ENCODE measurements around the gene OPTC.
A peak's percentile ranks its signal among the peaks of the same experiment; 100 is the strongest.
"Not testable (repeated sequence)": the region's sequence is repeated elsewhere in the genome, so short reads cannot be mapped to it uniquely, and the experiment has no call there.

The OPTC gene

DNA sequence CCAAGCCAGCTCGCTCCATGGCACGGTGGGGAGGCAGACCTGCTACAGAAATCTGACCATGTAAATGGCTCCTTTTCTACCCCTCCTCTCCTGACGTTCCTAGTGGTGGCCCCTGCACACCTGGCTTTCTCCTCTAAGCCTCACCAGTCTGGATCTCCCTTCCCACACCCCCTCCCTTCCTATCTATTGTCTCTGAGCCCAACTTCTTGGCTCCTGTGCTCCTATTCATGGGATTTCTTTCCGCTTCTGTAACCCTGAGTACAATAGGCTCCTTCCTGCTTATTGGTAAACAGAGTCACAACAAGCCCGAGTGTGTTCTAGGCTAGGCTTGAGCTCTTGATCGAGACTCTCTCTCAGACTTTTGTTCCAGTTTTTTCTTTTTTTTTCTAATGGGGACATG lies 17.6 kb downstream of the OPTC start:
- Mint-ChIP-seq H3K36me3 (ENCODE audit: low read depth) (no peaks in the 10 kb centered on the region), H3K9me3 (no peaks in the 10 kb centered on the region), H3K27me3 (no peaks in the 10 kb centered on the region), H3K4me3 (no peak overlapping the region), H3K4me1 (peaks cover 26% of the 10 kb centered on the region), H3K27ac (no peak overlapping the region)
- ATAC-seq (no peak), DNase-seq (no peak)

DNA sequence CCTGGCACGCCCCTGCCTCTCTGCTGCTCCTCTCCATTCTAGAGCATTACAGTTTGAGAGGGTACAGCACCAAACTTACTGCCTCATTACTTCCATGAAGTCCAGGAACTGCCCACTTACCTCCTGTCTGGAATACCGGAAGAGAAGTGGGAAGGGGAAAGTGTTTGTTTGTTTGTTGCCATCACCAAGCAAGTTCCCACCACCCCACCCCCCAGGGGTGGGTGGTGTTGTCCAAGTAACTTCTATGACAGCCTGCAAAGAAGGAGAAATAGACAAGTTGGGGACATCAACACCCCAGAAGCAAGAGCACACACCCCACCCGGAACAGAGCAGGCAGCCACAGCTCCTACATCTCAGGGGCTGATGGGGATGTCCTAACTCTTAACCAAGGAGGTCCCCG lies 18.0 kb downstream of the OPTC start:
- Mint-ChIP-seq H3K27me3 (no peaks in the 10 kb centered on the region), H3K9me3 (no peaks in the 10 kb centered on the region), H3K27ac (no peak overlapping the region), H3K36me3 (ENCODE audit: low read depth) (no peaks in the 10 kb centered on the region), H3K4me1 (peaks cover 26% of the 10 kb centered on the region), H3K4me3 (no peak overlapping the region)
- no peak for ATAC-seq
- DNase-seq, result no peak

DNA sequence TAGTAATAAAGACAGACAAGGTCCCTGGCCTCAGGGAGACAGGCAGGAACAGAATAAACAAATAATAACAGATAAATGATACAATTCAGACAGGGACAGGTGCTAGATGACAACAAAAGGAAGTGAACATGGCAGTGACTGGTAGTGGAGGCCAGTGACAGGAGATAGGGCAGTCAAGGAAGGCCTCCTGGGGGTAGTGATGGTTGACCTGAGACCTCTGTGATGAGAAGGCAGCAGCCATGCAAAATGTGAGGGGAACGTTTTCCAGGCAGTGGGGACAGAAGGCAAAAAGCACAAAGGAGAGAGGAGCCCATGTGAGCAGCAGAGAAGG lies 18.5 kb downstream of the OPTC start:
- Mint-ChIP-seq H3K4me3 (no peak overlapping the region), H3K27me3 (no peaks in the 10 kb centered on the region), H3K9me3 (no peaks in the 10 kb centered on the region), H3K4me1 (peaks cover 26% of the 10 kb centered on the region), H3K36me3 (ENCODE audit: low read depth) (no peaks in the 10 kb centered on the region), H3K27ac (peak overlapping the region; percentile 81)
- ATAC-seq (no peak), DNase-seq (no peak)

DNA sequence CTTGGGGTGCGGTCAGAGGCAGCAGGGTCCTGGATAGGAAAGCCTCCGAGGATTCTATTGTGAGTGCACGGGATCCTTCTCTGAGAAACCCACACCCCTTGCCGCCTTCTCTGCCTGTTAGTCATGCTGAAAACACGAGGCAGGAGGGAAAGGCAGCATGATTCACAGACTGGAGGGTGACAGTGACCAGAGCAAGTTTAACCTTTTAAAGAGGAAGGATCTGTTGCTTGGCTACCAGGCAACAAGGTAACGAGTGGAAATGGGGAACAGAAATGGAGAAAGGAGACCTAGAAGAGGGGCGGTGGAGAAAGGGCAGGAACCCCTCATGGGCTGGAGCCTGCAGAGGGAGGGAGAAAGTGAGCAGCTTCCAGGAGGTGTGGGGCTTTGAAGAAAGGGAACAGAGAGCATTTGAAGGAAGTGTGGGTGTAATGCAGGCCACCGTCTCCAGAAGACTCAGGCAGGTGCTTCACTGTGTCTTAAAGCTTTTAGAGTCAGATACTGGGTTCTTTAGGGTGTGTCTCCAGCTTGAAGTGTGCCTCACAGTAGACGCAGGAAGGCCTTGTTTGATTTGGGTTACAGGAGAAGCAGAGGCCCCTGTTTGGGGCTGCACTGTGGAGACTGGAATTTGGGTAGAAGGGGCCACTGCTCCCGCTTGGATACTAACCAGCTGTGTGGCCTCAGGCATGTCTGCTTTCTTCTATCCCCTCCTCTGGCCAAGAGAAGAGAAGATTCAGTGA lies 19.1 kb downstream of the OPTC start:
- H3K9me3 Mint-ChIP-seq, result no peaks in the 10 kb centered on the region
- peak overlapping the region; percentile 81 for H3K27ac Mint-ChIP-seq
- ATAC-seq (peak; percentile 87), DNase-seq (peak; percentile 27)
- H3K4me1 Mint-ChIP-seq, result peaks cover 26% of the 10 kb centered on the region
- H3K27me3 Mint-ChIP-seq, result no peaks in the 10 kb centered on the region
- H3K4me3 Mint-ChIP-seq, result peak overlapping the region; percentile 24
- no peaks in the 10 kb centered on the region for H3K36me3 Mint-ChIP-seq (ENCODE audit: low read depth)

DNA sequence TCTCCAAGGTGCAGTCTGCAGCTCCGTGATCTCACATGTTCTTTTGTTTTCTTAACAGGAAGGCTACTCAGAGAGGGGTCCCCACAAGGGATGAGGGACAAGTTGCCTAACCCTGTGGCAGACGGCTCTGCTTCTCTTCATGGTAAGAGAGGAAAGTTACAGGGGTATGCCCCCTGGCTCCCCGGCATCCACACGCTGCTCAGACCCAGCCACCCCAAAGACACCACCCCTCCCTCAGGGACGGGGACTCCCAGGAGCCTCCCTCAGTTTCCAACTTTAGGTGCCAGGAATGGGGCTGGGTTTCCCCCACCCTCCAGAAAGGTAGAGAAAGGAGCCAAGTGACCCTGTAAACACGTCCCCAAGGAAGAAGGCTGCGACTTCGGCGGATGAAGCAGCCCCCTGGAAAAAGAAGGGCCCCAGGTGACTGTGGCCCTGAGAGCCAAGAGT lies 19.7 kb downstream of the OPTC start:
- Mint-ChIP-seq H3K27me3 (no peaks in the 10 kb centered on the region), H3K9me3 (no peaks in the 10 kb centered on the region), H3K27ac (peak overlapping the region; percentile 81), H3K4me1 (peaks cover 26% of the 10 kb centered on the region), H3K36me3 (ENCODE audit: low read depth) (no peaks in the 10 kb centered on the region), H3K4me3 (no peak overlapping the region)
- no peak for DNase-seq
- no peak for ATAC-seq

DNA sequence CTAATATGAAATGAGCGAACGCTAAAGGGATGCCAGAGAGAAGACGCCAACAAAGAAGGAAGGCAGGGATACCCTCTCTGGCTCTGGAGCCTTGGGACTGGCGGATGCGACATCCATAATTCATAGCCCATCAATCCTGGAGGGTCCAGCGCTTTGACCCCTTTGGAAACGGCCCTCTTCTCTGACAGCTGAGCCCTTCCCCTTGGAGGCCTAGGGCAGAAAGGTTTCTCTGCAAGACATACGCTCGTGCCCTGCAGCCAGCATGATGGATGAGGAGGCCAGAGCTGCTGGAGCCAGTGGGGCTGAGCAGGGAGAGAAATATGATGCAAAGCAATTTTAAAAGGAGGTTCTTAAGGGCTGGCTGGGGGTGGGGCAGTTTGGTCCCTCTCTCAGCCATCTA lies 22.2 kb downstream of the OPTC start:
- DNase-seq, result no peak
- peaks cover 26% of the 10 kb centered on the region for H3K4me1 Mint-ChIP-seq
- H3K4me3 Mint-ChIP-seq, result no peak overlapping the region
- H3K9me3 Mint-ChIP-seq, result no peaks in the 10 kb centered on the region
- H3K36me3 Mint-ChIP-seq (ENCODE audit: low read depth), result no peaks in the 10 kb centered on the region
- no peak overlapping the region for H3K27ac Mint-ChIP-seq
- ATAC-seq, result no peak
- no peaks in the 10 kb centered on the region for H3K27me3 Mint-ChIP-seq

DNA sequence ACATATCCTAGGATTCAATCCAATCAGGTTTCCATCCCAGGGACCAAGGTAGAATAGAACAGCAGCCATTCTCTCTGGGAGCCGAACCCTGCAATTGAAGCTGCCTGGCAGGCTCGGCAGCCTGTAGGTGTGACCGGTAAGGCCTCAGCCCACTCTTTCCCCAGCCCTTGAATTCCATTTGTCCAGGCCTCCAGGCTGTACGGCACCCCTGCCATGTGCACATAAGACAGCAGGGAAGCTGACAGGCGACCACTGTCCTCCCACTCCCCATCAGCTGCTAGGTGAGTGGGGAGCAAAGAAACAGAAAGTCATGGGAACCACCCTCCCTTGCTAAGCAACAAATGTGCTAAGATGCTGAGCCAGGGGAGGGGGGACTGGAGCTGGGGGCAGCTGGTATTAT lies 23.0 kb downstream of the OPTC start:
- ATAC-seq (no peak), DNase-seq (no peak)
- peaks cover 26% of the 10 kb centered on the region for H3K4me1 Mint-ChIP-seq
- H3K27ac Mint-ChIP-seq, result no peak overlapping the region
- H3K36me3 Mint-ChIP-seq (ENCODE audit: low read depth), result no peaks in the 10 kb centered on the region
- H3K27me3 Mint-ChIP-seq, result no peaks in the 10 kb centered on the region
- no peaks in the 10 kb centered on the region for H3K9me3 Mint-ChIP-seq
- no peak overlapping the region for H3K4me3 Mint-ChIP-seq

DNA sequence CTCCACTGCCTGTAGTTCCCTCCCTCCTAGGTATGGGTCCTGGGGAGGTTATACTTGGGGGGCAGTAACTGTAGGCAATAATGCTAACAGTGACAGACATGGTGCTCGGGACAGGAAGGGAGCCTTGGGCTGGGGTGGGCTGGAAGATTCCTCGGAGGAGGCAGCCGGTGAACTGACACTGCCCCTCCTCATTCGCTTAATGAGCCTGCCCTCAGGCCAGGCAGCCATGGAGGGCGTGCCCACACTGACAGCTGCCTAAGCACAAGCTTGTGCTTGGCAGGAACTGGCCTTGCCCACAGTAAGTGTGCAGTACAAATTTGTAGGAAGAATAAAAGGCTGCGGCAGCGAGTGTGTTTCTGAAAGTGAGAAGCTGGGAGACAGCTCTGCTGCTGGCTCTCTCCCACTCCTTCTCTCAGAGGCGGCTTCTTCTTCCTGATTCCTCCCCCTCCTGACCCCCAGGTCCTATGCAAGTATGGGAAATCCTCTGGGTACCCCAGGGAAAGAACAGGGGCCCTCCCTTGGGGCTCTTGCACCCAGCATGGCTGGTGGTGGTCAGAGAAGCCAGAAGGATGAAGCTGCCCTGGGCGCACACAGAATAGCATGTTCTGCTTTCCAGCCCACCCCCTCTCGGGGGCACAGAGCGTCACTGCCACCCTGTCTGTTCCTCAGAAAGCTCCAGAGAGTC lies 23.6 kb downstream of the OPTC start:
- no peak for DNase-seq
- no peak for ATAC-seq
- no peaks in the 10 kb centered on the region for H3K9me3 Mint-ChIP-seq
- H3K27ac Mint-ChIP-seq, result no peak overlapping the region
- peaks cover 22% of the 10 kb centered on the region for H3K4me1 Mint-ChIP-seq
- no peaks in the 10 kb centered on the region for H3K36me3 Mint-ChIP-seq (ENCODE audit: low read depth)
- no peaks in the 10 kb centered on the region for H3K27me3 Mint-ChIP-seq
- H3K4me3 Mint-ChIP-seq, result no peak overlapping the region

DNA sequence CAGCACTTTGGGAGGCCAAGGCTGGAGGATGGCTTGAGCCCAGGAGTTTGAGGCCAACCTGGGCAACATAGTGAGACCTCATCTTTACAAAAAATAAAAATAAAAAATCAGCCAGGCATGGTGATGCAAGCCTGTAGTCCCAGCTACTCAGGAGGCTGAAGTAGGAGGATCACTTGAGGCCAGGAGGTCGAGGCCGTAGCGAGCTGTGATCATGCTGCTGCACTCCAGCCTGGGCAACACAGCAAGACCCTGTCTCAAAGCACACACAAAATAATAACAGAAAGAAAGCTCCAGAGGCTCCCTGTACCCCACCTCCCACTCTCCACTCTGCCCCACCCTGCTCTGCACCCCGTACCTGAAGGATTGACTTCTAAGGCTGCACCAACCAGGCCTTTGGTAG lies 24.2 kb downstream of the OPTC start:
- ATAC-seq; H3K27ac Mint-ChIP-seq; H3K27me3 Mint-ChIP-seq; H3K4me3 Mint-ChIP-seq; H3K9me3 Mint-ChIP-seq; DNase-seq; H3K36me3 Mint-ChIP-seq (ENCODE audit: low read depth): not testable (repeated sequence)
- H3K4me1 Mint-ChIP-seq, result peaks cover 16% of the 10 kb centered on the region

DNA sequence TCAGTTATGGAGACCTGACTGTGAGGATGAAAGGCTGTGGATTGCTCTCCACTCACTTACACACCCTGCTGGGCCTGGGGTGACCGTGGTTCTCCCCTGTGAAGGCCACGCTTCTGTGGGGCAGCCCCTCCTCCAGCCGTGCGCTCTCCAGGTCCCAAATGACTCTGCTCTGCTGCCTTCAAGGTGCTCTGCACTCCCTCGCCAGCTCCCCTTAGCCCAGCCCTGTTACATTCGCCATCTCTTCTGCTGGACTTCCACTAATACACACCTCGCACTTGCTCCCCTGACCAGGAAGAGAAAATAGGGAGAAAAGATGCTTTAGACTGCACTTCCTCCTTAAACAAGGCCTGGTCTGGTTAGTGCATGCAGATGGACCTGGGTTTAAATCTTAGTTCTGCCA lies 24.6 kb downstream of the OPTC start:
- Mint-ChIP-seq H3K27me3 (no peaks in the 10 kb centered on the region), H3K9me3 (no peaks in the 10 kb centered on the region), H3K4me3 (no peak overlapping the region), H3K27ac (no peak overlapping the region), H3K36me3 (ENCODE audit: low read depth) (no peaks in the 10 kb centered on the region), H3K4me1 (peaks cover 12% of the 10 kb centered on the region)
- ATAC-seq (no peak), DNase-seq (no peak)

DNA sequence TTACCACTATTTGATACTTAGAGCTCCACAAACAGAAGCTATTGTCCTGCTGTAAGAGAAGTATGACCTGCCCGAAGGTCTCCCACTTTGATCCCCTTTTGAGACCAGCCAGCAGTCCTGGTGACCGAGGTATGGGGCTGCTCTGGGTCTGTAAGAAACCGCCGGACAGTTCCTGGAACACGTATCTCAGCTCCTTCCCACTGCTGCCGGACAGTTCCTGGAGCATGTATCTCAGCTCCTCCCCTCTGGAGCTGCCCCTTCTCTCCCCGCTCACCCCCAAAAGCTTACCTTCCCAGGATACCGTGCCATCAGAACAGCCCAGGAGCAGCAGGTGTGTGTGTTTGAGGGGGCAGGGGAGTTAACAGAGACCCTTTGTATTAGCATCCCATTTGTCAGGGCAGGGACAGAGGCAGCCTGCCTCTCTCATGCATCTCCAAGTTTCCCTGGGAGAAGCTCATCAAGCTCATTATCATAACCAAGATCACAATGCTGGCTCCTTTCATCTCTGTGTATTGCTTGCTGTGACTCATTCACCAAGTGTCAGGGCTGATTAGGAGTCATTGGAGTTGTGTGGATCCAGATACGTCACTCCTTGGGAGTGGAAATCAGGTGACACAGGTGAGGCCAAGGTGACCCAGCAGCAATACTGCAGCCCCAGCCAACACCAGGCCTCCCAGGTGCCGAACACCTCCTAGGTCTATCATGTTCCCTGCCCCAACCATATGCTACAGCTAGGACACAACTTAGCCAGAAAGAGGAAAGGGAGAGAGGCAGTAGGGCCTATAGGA lies 25.3 kb downstream of the OPTC start:
- Mint-ChIP-seq H3K27me3 (no peaks in the 10 kb centered on the region), H3K27ac (no peak overlapping the region), H3K4me1 (peaks cover 5% of the 10 kb centered on the region), H3K4me3 (no peak overlapping the region), H3K36me3 (ENCODE audit: low read depth) (no peaks in the 10 kb centered on the region), H3K9me3 (no peaks in the 10 kb centered on the region)
- no peak for ATAC-seq
- DNase-seq, result no peak

DNA sequence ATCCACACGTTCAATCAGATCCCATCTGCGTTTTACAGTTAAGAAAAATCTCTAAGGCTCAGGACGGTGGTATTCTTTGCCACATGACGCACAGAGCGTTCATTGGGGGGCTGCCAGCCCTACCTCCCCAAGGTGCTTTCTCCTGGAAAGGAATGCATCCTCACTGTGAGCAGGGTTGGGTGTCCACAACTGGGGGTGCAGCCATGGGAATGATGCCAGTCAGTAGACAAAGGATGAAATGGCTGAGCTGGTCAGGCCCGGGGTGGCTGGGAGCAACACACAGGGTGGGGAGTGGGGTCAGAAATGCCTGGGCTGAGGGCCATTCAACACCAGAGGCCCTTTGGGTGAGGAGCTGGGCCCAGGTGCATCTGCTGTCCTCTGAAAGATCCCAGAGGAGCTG lies 25.9 kb downstream of the OPTC start:
- H3K36me3 Mint-ChIP-seq (ENCODE audit: low read depth), result no peaks in the 10 kb centered on the region
- no peaks in the 10 kb centered on the region for H3K27me3 Mint-ChIP-seq
- no peak overlapping the region for H3K4me3 Mint-ChIP-seq
- no peaks in the 10 kb centered on the region for H3K9me3 Mint-ChIP-seq
- DNase-seq (no peak), ATAC-seq (no peak)
- peaks cover 2% of the 10 kb centered on the region for H3K4me1 Mint-ChIP-seq
- no peak overlapping the region for H3K27ac Mint-ChIP-seq

DNA sequence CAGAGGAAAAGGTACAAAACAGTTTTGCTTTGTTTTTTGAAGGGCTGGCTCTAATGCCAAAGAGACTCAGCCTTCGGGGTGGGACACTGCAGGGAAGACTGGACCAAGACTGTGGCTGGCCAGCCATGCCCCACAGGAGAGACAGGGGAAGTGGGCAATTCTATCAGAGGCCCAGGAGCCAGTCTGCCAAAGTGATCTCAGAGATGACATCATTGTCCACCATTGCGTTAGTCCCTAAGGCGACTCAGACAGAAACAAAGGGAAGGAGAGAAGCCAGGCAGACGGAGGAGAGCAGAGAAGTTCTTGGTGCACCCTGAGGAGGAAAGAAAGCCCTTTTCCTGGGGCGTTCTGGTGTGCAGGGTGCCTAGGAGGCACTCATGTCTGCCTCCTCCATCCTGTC lies 26.4 kb downstream of the OPTC start:
- Mint-ChIP-seq H3K36me3 (ENCODE audit: low read depth) (no peaks in the 10 kb centered on the region), H3K9me3 (no peaks in the 10 kb centered on the region), H3K4me1 (no peaks in the 10 kb centered on the region), H3K4me3 (no peak overlapping the region), H3K27ac (no peak overlapping the region), H3K27me3 (no peaks in the 10 kb centered on the region)
- DNase-seq (no peak), ATAC-seq (no peak)

DNA sequence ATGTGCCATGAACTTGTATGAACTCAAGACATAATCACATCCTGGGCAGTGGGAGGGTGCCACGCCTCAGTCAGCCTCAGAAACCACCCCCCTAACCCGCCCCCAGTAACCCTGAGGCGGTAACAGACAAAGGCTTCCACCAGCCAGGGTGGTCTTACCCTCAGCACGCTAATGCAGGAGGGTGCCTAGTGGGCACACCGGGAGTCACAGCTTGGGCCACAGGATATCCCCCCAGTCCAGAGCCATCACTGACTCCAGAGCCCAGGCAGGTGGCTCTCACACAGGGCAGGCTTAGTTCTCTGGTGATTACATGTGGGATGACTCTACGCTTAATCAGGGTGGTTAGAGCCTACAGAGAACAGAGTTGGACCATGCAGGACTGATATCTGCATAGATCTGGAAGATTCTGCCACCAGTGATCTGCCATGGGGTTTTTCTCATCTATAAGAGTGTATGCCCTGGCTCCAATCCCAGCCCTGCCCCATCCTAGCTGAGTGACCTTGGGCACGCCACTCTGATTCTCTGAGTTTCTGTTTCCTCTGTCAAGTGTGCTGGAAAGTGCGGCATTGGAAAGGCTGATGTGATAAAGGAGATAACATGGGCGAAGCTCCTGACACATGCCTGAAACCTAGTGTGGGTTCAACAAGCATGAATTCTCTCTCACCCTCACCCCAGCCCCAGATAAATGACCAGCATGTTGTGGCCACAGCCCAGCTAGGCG lies 27.3 kb downstream of the OPTC start:
- ATAC-seq, result no peak
- Mint-ChIP-seq H3K9me3 (no peaks in the 10 kb centered on the region), H3K4me1 (no peaks in the 10 kb centered on the region), H3K36me3 (ENCODE audit: low read depth) (no peaks in the 10 kb centered on the region), H3K27me3 (no peaks in the 10 kb centered on the region), H3K27ac (no peak overlapping the region), H3K4me3 (no peak overlapping the region)
- DNase-seq, result no peak
